Upper lobe of right lung (tissue), 1 donor: Measurements from ENCODE around the gene SGCA. TPM values are rescaled to one million over a fixed set of nuclear protein-coding genes. Genes with fewer than 3 reads are reported as not detected.
A peak's percentile ranks its signal among the peaks of the same experiment; 100 is the strongest.

Experiments used
- ATAC-seq: fragments of 200-7000 bp; cut with Tn5 transposase; one replicate; pipeline ENCODE4 v1.9.1; 2020; ENCODE audit warnings: mild to moderate bottlenecking, moderate library complexity
- DNase-seq: peaks from one replicate; pipeline ENCODE4 v3.0.0-alpha.2; 2020
- H3K27ac ChIP-seq: fragments of 200-600 bp; one replicate; pipeline ENCODE4 v1.8.0; 2022
- H3K27me3 ChIP-seq: fragments of 200-600 bp; one replicate; pipeline ENCODE4 v1.8.0; 2022; ENCODE audit warnings: mild to moderate bottlenecking
- H3K36me3 ChIP-seq: fragments of 200-600 bp; one replicate; pipeline ENCODE4 v1.8.0; 2022
- H3K4me1 ChIP-seq: fragments of 200-600 bp; one replicate; pipeline ENCODE4 v1.8.0; 2022
- H3K4me3 ChIP-seq: fragments of 200-600 bp; one replicate; pipeline ENCODE4 v1.8.0; 2022; ENCODE audit warnings: mild to moderate bottlenecking
- H3K9me3 ChIP-seq: fragments of 200-600 bp; one replicate; pipeline ENCODE4 v1.8.0; 2022
- intact Hi-C: fragments of 100-400 bp; cut with DNase I; formaldehyde crosslinking; loops from one replicate; pipeline ENCODE4 v1.11.0; 2022
- total RNA-seq: library from RNA; stranded (reverse); fragmentation: NEBNext Ultra II Directional; extraction: Animal tissue kit (Norgen Biotek cat#: 25700); gene quantifications from one replicate; pipeline ENCODE4 v1.2.1, GENCODE V29; 2021
- TF ChIP-seq, protein P1 (sequence below): fragments of 200-600 bp; IDR thresholded peaks from one replicate; pipeline ENCODE4 v1.8.0; 2022; ENCODE audit warnings: antibody characterized with exemption
- donor health status: DM: no; HTN: yes; CAD: no; lungs with severe emphysema.

The SGCA gene
- total RNA-seq, 1 donor from 2014 or later: 27.8 TPM

DNA sequence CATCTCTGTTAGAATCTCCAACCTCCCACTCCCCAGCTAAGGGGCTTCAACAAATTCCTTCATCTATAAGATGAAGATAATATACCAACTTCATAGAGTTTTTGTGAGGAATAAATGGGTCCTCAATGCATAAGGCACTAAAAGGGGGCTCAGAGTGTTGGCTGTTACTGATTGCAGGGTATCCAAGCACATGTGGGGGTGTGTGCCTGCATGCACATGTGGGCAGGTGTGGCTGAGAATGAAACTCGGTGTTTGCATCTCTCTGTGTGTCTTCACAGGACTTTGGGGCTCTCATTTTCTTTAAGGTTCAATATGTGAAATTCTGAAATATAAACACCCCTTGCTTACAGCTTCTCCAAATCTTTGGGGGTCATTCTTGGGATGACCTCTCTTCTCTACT lies 11.2 kb upstream of the SGCA start:
- intact Hi-C loops: no loop called here

DNA sequence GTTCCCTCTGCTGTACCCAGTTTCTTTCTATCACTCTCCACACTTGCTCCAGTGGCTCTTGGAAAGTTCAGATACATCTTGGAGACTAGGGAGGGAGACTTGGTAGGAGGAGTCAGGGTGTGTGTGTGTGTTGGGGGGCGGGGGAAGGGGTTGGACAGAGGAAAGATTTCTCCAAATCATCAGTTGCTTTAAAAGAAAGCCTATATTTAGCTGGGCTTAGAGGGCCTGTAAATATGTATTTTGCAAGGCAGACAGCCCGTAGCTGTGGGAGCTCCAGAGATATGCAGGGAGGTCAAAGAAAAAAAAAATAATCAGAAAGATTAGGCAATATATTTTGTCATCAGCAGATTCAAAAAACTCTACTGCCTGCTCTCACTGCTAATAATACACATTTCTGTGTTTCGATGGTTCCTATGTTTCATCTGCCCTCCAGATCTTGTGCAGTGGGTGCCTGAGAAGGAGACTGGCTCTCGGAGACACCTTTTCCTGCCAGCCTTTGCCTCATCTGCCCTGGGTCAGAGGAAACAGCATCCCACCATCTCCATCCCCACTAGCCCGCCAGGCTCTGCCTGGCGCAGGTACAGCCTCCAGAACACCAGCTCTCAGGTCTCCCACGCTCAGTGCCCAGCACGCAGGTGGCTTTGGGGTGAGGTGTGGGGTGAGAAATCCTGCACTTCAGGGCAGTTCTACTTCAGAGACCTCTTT lies 10.5 kb upstream of the SGCA start:
- no peaks in the 10 kb centered on the region for H3K36me3 ChIP-seq
- intact Hi-C loops: no loop called here
- TF ChIP-seq, protein P1, sequence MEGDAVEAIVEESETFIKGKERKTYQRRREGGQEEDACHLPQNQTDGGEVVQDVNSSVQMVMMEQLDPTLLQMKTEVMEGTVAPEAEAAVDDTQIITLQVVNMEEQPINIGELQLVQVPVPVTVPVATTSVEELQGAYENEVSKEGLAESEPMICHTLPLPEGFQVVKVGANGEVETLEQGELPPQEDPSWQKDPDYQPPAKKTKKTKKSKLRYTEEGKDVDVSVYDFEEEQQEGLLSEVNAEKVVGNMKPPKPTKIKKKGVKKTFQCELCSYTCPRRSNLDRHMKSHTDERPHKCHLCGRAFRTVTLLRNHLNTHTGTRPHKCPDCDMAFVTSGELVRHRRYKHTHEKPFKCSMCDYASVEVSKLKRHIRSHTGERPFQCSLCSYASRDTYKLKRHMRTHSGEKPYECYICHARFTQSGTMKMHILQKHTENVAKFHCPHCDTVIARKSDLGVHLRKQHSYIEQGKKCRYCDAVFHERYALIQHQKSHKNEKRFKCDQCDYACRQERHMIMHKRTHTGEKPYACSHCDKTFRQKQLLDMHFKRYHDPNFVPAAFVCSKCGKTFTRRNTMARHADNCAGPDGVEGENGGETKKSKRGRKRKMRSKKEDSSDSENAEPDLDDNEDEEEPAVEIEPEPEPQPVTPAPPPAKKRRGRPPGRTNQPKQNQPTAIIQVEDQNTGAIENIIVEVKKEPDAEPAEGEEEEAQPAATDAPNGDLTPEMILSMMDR: no peak
- H3K27ac ChIP-seq: peak overlapping the region; percentile 68
- DNase-seq (no peak), ATAC-seq (no peak)
- no peaks in the 10 kb centered on the region for H3K9me3 ChIP-seq
- no peak overlapping the region for H3K4me3 ChIP-seq
- peaks cover 27% of the 10 kb centered on the region for H3K4me1 ChIP-seq
- H3K27me3 ChIP-seq: no peaks in the 10 kb centered on the region

More for the DNA sequence above, 11.2 kb upstream of the SGCA start:
- no peaks in the 10 kb centered on the region for H3K36me3 ChIP-seq
- H3K9me3 ChIP-seq: no peaks in the 10 kb centered on the region
- ATAC-seq (no peak), DNase-seq (no peak)
- TF ChIP-seq, protein P1: no peak
- H3K4me1 ChIP-seq: peaks cover 27% of the 10 kb centered on the region
- peak overlapping the region; percentile 45 for H3K27ac ChIP-seq
- H3K4me3 ChIP-seq: no peak overlapping the region
- H3K27me3 ChIP-seq: no peaks in the 10 kb centered on the region

DNA sequence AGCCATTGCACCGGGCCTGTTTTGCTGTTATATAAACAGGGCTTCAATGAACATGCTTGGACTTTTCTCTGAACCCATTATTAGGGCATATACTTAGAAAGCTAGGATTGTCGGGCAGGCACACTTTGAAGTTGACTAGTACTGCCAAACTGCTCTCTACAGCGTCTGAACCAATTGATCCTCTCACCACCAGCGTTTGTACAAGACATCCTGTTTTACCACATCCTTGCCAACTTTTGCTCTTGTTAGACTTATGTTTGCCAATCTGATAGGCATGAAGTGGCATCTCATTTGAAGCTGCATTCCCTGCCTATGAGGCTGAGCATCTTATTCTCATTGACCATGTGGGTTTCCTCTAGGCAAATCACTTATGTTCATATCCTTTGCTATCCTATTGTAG lies 7.9 kb upstream of the SGCA start:
- intact Hi-C loops: no loop called here
- peaks cover 30% of the 10 kb centered on the region for H3K4me1 ChIP-seq

GRCh38 chr17:50161023-50161910 lies 4.5 kb upstream of the SGCA start:
- ATAC-seq: peak; percentile 98
- Histone ChIP-seq H3K36me3 (no peaks in the 10 kb centered on the region), H3K9me3 (no peaks in the 10 kb centered on the region), H3K4me1 (peaks cover 11% of the 10 kb centered on the region), H3K27ac (no peak overlapping the region), H3K4me3 (peak overlapping the region; percentile 50), H3K27me3 (no peaks in the 10 kb centered on the region)
- TF ChIP-seq, protein P1: peak; percentile 94
- intact Hi-C loops: loop anchor here (10.0 kb wide), 1 partner anchor 46 kb away; no protein-coding TSS in a partner anchor
- peak; percentile 95 for DNase-seq

More for the DNA sequence above, 7.9 kb upstream of the SGCA start:
- no peak for ATAC-seq
- Histone ChIP-seq H3K9me3 (no peaks in the 10 kb centered on the region), H3K27me3 (no peaks in the 10 kb centered on the region), H3K36me3 (no peaks in the 10 kb centered on the region), H3K4me3 (no peak overlapping the region), H3K27ac (no peak overlapping the region)
- DNase-seq: no peak
- TF ChIP-seq, protein P1: no peak

DNA sequence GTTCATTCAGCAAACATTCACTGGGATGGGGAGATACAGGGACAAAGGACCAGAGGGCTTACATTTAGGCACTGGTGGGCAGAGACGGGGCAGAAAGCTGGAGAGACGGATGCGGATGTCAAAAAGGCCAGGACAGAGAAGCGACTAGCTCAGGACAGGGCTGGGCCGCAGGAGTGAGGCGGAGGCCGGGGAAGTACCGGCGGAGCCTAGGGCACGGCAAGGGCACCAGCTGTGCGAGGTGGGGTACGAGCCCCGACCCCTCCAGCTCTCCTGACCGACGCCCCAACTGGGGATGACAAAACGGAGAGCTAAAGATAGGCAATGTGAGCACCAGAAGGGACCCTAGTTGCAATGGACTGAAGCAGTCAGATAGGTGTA lies 3.9 kb upstream of the SGCA start:
- Histone ChIP-seq H3K27ac (no peak overlapping the region), H3K4me1 (peaks cover 11% of the 10 kb centered on the region), H3K36me3 (no peaks in the 10 kb centered on the region), H3K9me3 (no peaks in the 10 kb centered on the region), H3K27me3 (no peaks in the 10 kb centered on the region), H3K4me3 (no peak overlapping the region)
- TF ChIP-seq, protein P1: no peak
- intact Hi-C loops: loop anchor here (10.0 kb wide), 1 partner anchor 47 kb away; no protein-coding TSS in a partner anchor
- no peak for ATAC-seq
- DNase-seq: no peak
